ENCODE data around the gene CLPX. TPM values are rescaled to one million over a fixed set of nuclear protein-coding genes. Genes with fewer than 3 reads are reported as not detected.
A peak's percentile ranks its signal among the peaks of the same experiment; 100 is the strongest.
"Not testable (repeated sequence)": the region's sequence is repeated elsewhere in the genome, so short reads cannot be mapped to it uniquely, and the experiment has no call there.

CLPX gene
- 45.3 and 69.3 TPM in 2 replicates for total RNA-seq

DNA sequence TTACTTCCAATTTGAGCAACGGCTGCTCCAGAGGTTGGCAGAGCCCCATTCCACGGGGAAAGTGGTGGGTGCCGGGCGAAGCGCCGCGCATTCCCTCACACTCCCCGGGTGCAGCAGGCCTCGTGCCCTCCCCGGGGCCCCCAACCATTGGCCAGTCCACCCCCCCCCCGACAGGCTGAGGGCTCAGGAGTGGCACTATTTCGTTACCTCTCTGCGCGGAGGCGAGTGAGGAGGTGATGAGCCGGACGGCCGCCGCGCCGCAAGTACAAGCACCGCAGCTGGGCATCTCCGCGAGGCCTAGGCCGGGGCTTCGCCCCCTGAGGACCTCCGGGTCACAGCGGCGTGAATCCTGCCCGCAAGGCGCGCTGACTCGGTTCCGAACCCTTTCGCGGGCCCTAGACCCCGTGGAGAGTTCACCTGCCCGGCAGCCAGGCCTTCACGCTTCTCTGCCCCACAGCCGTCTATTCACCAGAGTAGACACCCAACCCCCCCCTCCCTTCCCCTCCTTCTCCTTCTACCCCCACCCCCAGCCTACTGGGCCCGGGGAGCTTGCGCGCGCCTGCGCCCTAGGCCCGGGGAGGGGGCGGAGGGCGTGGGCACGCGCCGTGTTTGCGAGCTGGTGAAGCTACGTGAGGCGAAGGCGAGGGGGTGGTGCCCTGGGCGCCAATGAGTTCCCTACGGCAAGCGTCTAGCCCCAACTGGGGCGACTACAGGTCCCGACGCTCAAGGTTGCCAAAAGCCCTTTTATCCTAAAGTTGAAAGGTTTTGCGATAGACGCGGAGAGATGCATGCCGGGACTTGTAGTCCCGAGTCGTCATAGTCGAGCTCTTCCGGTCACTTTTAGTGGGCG is at the start of gene CLPX:
Gene CLPX (minus strand): TSS at position 475 of the 850 bp plus-strand sequence. CDS start 189 bp downstream, at position 286.
- DNase-seq = peak; percentile 94

- no peak for DNase-seq
Measured at GRCh38 chr15:65233696-65234095, 48.6 kb upstream of the CLPX start.

DNA sequence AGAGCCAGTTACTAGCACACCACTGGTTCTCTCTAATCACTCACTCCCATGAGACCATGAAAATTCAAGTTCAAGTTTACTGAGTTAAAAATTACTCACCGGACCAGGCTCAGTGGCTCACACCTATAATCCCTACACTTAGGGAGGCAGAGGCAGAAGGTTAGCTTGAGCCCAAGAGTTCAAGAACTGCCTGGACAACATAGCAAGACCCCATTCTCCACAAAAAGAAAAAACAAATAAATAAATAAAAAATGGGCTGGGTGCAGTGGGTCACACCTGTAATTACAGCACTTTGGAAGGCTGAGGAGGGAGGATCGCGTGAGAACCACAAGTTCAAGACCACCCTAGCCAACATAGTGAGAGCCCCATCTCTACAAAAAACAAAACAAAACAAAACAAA is 47.4 kb upstream of the CLPX start:
- no peak for DNase-seq

DNA sequence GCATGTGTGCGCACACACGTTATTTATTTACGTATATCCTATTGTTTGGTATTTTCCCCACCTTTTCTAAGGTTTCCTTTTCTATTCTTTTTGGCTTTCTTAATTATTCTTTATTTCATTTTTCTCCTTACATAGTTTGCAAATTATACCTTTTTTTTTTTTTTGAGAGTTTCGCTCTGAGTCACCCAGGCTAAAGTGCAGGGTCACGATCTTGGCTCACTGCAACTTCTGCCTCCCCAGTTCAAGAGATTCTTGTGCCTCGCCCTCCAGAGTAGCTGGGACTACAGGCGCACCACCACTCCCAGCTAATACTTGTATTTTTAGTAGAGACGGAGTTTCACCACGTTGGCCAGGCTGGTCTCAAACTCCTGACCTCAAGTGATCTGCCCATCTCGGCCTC is 46.2 kb upstream of the CLPX start:
- no peak for DNase-seq

DNA sequence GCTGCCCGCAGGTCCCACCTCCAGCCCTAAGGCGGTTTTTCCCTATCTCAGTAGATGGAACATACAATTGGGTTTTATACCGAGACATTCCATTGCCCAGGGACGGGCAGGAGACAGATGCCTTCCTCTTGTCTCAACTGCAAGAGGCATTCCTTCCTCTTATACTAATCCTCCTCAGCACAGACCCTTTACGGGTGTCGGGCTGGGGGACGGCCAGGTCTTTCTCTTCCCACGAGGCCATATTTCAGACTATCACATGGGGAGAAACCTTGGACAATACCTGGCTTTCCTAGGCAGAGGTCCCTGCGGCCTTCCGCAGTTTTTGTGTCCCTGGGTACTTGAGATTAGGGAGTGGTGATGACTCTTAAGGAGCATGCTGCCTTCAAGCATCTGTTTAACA is 41.8 kb upstream of the CLPX start:
- not testable (repeated sequence) for DNase-seq

DNA sequence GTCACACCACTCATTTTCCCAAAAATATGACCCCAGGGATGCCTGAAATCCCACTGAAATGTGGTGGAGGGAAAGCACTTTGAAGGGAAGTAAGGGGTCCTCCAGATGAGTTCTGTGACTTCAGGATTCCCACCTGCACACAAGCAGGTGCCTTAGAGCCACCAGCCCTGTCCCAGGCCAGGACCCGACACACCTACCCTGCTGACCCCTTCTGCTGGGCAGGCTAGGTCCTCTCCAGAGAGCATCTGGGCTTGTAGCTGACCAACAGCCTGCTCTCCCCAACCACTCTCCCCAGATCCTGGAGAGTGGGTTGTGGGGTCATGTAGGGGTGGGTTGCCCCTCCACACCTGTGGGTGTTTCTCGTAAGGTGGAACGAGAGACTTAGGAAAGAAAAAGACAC is 41.1 kb upstream of the CLPX start:
- no peak for DNase-seq

DNA sequence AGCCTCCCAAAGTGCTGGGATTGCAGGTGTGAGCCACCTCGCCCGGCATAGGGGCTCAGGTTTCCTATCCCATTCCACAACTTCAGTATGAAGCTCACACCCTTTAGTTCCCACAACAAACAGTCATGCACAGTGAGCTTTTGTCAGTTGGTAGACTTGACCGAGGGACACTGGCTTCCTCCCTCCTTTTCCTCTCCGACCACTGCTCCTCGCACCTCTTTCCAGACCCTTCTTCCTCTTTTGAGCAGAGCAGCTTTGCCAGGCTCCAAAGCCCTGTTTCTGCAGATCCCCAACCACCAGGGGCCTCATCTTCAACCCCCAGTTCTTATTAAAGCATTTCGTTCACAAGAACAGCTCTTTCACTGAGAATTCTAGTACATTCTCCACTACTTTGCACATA is 38.9 kb upstream of the CLPX start:
- no peak for DNase-seq

- peak; percentile 40 for DNase-seq
Measured at GRCh38 chr15:65222891-65223290, 37.7 kb upstream of the CLPX start.

GRCh38 chr15:65221697-65222096 is 36.6 kb upstream of the CLPX start:
- DNase-seq = no peak

- DNase-seq = no peak
Measured at GRCh38 chr15:65219137-65219536, 34.0 kb upstream of the CLPX start.

- no peak for DNase-seq
Measured at GRCh38 chr15:65217526-65218482, 32.7 kb upstream of the CLPX start.

DNA sequence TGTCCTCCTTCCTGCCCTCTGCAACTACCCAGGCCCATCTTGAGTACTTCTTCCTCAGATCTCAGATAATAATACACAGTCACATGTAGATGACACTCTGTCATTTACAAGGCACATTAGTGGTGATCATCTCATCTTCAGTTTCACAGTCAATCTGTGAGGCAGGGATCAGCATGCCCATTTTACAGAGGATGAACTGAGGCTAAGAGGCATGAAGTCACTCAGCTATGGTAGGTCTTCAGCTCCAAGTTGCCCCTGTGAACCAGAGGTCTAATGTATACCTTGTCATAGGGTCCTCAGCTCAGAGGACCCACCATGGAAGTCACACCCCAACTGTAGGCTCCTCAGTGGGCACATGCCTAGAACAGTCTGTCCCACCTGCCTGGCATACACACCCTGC is 30.4 kb upstream of the CLPX start:
- no peak for DNase-seq

- DNase-seq = no peak
Measured at GRCh38 chr15:65214010-65214409, 28.9 kb upstream of the CLPX start.

DNA sequence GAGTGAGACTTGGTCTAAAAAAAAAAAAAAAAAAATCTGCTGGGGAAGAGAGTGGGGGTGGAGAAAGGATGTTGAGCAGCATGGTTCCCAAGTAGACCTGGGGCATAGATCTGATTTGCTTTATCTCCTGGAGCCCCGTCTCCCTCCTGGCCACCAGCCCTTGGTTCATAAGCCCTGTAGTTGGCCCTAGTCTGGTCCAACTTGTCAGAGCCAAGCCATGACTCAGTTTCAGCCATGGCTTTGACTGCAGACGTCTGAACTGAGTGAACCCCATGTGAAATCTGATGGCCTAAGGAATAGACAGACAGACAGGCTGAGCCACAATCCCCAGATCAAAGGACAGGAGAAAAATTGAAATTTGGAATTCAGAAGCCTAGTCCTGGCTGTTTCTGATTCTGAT is 28.1 kb upstream of the CLPX start:
- no peak for DNase-seq

DNA sequence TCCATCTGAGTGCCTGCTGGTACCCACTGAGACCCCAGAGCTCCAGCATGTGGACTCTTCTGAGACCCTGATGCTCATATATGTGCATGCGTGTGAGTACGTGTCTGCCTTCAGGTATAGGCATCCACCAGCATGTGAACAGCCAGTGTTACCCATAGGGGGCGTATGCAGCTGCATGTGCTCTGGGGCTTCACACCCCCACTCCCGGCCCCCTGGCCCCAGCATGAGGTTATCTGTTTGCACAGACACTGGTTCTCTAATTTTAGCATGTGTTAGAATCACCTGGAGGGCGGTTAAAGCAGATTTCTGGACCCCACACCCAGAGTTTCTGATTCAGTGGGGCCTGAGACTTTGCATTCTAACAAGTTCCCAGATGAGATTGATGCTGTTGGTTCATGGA is 27.0 kb upstream of the CLPX start:
- DNase-seq = peak; percentile 30

DNA sequence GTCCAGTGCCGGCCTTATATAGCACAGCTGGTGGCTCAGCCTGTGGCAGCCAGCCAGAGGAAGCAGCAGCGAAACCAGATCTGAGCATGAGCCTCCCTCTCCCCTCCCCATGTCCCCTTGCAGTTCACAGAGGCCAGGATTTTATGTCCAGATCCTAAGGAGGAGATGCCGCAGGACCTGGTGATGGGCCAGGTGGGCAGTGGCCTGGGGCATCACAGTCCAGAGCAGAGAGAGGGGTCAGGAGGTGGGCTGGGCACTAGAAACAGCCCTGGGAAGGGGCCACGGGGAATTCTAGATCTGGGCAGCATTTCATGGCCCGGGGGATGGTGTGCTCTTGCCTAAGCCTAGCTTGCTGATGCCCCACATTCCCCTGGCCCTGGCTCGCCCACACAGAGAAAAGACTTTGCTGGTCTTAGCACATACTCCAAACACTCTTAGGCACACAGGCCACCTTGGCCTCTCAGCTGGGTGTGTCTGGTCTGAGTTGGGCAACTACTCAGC is 26.4 kb upstream of the CLPX start:
- DNase-seq = no peak

- DNase-seq = no peak
Measured at GRCh38 chr15:65210770-65211481, 25.8 kb upstream of the CLPX start, which contains the start of gene CILP. CILP (minus strand) TSS chr15:65211473; CDS start chr15:65209755, 1,718 bp downstream.

DNA sequence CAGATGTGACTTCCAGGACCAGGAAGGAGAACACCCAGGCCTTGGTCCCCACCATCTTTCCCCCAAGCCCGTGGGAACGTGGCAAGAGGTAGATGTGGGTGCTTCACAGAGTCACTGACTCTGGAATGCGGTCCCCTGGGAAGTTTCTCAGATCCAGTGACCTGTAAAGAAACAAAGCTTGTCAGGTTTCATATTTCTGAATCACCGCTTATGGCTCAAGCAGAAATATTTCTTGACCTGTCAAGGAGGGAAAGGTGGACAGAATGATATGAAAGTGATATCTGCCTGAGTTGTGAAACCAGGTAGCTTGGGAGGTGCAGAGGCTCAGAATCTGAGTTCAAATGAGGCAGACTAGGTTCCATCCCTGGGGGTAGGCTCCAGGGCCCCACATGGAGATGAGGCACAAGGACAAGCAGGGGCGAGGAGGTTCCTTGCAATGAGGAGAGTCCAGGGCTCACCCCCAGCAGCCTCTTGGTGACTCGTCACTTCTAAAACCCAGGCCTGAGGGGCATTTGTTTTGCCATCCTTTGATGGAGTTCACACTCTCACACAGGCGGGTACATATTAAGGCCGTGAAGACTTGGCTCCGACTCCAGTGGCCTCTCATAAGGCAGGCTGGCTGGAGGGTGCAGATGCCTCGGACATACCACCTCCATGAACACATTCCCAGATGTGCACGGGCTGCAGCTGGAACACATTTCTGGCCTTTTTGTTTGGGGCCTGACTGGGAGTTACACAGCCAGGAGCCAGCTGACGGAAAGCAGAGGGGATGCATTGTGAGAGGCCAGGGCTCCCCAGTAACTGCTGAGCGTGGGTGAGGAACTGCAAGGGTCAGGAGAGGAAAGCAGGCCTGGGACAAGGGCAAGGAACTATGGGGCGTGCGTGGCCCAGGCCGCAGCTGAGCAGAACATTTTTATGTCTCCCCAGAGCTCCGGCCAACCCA is 24.8 kb upstream of the CLPX start:
- no peak for DNase-seq

- no peak for DNase-seq
Measured at GRCh38 chr15:65208647-65209046, 23.5 kb upstream of the CLPX start.

- DNase-seq = no peak
Measured at GRCh38 chr15:65207280-65207840, 22.2 kb upstream of the CLPX start.

DNA sequence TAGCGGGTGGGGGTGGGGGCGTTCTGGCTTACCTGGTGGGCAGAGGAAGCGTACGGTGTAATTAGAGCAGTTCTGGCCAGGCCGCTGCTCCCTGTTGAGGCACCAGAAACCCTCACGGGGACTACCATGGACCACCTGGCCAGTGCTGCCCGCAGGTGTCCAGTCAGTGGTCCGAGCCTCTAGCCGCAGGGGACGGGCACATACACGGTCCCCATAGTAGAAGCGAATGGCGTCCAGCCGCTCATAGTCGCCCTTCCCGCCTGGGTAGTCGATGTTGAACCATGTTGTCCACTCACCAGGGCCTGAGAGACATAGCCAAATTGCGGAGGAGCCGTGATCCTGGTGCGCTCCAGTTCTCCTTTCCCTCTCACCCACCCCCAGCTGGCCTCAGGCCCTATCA is 21.6 kb upstream of the CLPX start:
- no peak for DNase-seq

All from dermis blood vessel endothelial cell (primary cell).